Limb (tissue), 2 donors: Measurements from ENCODE around the gene NTF3.

Experiments used
- DNase-seq, 2 donors: peaks; one replicate each; pipeline ENCODE4 v3.0.0-alpha.2; 2016; ENCODE audit errors: extremely low spot score in 2 of 2

NTF3 gene

GRCh38 chr12:5430641-5431603 lies 986 bp upstream of the NTF3 start:
- DNase-seq, result peak in 1 of 2 donors; percentile 47

GRCh38 chr12:5433081-5433844 lies 1.4 kb downstream of the NTF3 start:
- peak in 1 of 2 donors; percentile 65 for DNase-seq

- no peak for DNase-seq
These were observed 2.1 kb downstream of the NTF3 start for GRCh38 chr12:5433845-5434646.

- no peak for DNase-seq
These were observed 3.0 kb downstream of the NTF3 start for GRCh38 chr12:5434647-5435560.

GRCh38 chr12:5437182-5437583 lies 5.3 kb downstream of the NTF3 start:
- DNase-seq, result no peak

- DNase-seq, result no peak
These were observed 5.7 kb downstream of the NTF3 start for GRCh38 chr12:5437589-5437988.

- no peak for DNase-seq
These were observed 6.8 kb downstream of the NTF3 start for GRCh38 chr12:5438671-5439200.

GRCh38 chr12:5439371-5439771 lies 7.5 kb downstream of the NTF3 start:
- DNase-seq, result no peak

- no peak for DNase-seq
These were observed 7.9 kb downstream of the NTF3 start for GRCh38 chr12:5439788-5440300.

- DNase-seq, result no peak
These were observed 9.1 kb downstream of the NTF3 start for GRCh38 chr12:5440978-5441377.

GRCh38 chr12:5441497-5442236 lies 9.8 kb downstream of the NTF3 start:
- no peak for DNase-seq

GRCh38 chr12:5442251-5443006 lies 10.5 kb downstream of the NTF3 start:
- peak in 1 of 2 donors; percentile 55 for DNase-seq

- no peak for DNase-seq
These were observed 12.6 kb downstream of the NTF3 start for GRCh38 chr12:5444520-5444919.

- no peak for DNase-seq
These were observed 15.4 kb downstream of the NTF3 start for GRCh38 chr12:5447320-5447719.

GRCh38 chr12:5451251-5451650 lies 19.3 kb downstream of the NTF3 start:
- no peak for DNase-seq

GRCh38 chr12:5452569-5452968 lies 20.7 kb downstream of the NTF3 start:
- no peak for DNase-seq

- DNase-seq, result no peak
These were observed 21.6 kb downstream of the NTF3 start for GRCh38 chr12:5453466-5453865.

GRCh38 chr12:5455045-5455444 lies 23.1 kb downstream of the NTF3 start:
- no peak for DNase-seq

GRCh38 chr12:5456030-5456429 lies 24.1 kb downstream of the NTF3 start:
- no peak for DNase-seq
